DND-41 (cell line): ENCODE data around the gene ADPRHL1.

Source experiments
- ATAC-seq: fragments of 200-7000 bp; cut with Tn5 transposase; 3 replicates; pipeline ENCODE4 v1.9.1; 2021; ENCODE audit warnings: low read depth; ENCODE audit not compliant: insufficient read depth
- DNase-seq: peaks from one replicate; pipeline ENCODE4 v3.0.0-alpha.2; 2020
- H2AFZ ChIP-seq: 2 replicates; pipeline ENCODE4 v1.6.0; 2012; ENCODE audit warnings: low read depth, low read length
- H3K27ac ChIP-seq: 2 replicates; pipeline ENCODE4 v1.5.1; 2012; ENCODE audit warnings: low read length, inconsistent platforms
- H3K27me3 ChIP-seq: fragments of 200-600 bp; sonication (generic); 2 replicates; pipeline ENCODE4 v1.6.0; 2012; ENCODE audit warnings: low read length, mild to moderate bottlenecking, inconsistent platforms; ENCODE audit not compliant: insufficient read depth, poor library complexity
- H3K36me3 ChIP-seq: 2 replicates; pipeline ENCODE4 v1.5.1; 2012; ENCODE audit warnings: low read length, inconsistent platforms; ENCODE audit not compliant: insufficient read depth
- H3K4me1 ChIP-seq: 2 replicates; pipeline ENCODE4 v1.5.1; 2012; ENCODE audit warnings: mild to moderate bottlenecking, low read length; ENCODE audit not compliant: insufficient read depth
- H3K4me2 ChIP-seq: 2 replicates; pipeline ENCODE4 v1.6.0; 2012; ENCODE audit warnings: mild to moderate bottlenecking, moderate library complexity, low read length, inconsistent platforms; ENCODE audit not compliant: insufficient read depth
- H3K4me3 ChIP-seq, 2 experiments: fragments of 200-600 bp in 1 of 2; shearing (Covaris generic) in 1 of 2; 2 replicates each; pipeline ENCODE4 v1.5.1; 2012 to 2016; ENCODE audit warnings: inconsistent platforms in 2 of 2, low read length in 2 of 2, mild to moderate bottlenecking in 2 of 2, low read depth in 1 of 2, moderate library complexity in 1 of 2
- H3K79me2 ChIP-seq: 2 replicates; pipeline ENCODE4 v1.6.0; 2012; ENCODE audit warnings: low read length, inconsistent platforms; ENCODE audit not compliant: insufficient read depth
- H3K9ac ChIP-seq: 2 replicates; pipeline ENCODE4 v1.6.0; 2012; ENCODE audit warnings: low read depth, mild to moderate bottlenecking, inconsistent platforms, low read length, moderate library complexity
- H3K9me3 ChIP-seq: 2 replicates; pipeline ENCODE4 v1.5.1; 2012; ENCODE audit warnings: low read length, moderate library complexity, mild to moderate bottlenecking, inconsistent platforms; ENCODE audit not compliant: insufficient read depth, severe bottlenecking
- H4K20me1 ChIP-seq: 2 replicates; pipeline ENCODE4 v1.6.0; 2012; ENCODE audit warnings: low read length; ENCODE audit not compliant: insufficient read depth
- EZH2 ChIP-seq: IDR thresholded peaks from 3 replicates; pipeline ENCODE4 v1.6.1; 2012; ENCODE audit warnings: borderline replicate concordance, low read depth, mild to moderate bottlenecking, moderate library complexity, low read length, inconsistent platforms; ENCODE audit not compliant: severe bottlenecking
- TF ChIP-seq, protein P1 (sequence below): IDR thresholded peaks from 2 replicates; pipeline ENCODE4 v1.5.1; 2012; ENCODE audit warnings: borderline replicate concordance, low read length, moderate library complexity, mild to moderate bottlenecking; ENCODE audit not compliant: poor library complexity, severe bottlenecking; ENCODE audit errors: extremely low read depth

Gene ADPRHL1

GRCh38 chr13:113415825-113416224 lies 37.5 kb downstream of the ADPRHL1 start:
- DNase-seq (no peak), ATAC-seq (no peak)
- Histone ChIP-seq H3K4me1 (no peaks in the 10 kb centered on the region), H3K79me2 (no peaks in the 10 kb centered on the region), H3K27ac (no peak overlapping the region), H2AFZ (no peak overlapping the region), H4K20me1 (peaks cover 10% of the 10 kb centered on the region; the same call in 1 of the 2 replicates), H3K9me3 (no peaks in the 10 kb centered on the region), H3K27me3 (peaks cover 3% of the 10 kb centered on the region), H3K4me2 (no peak overlapping the region), H3K36me3 (no peaks in the 10 kb centered on the region), H3K9ac (no peak overlapping the region), H3K4me3 (no peak overlapping the region)
- TF ChIP-seq, protein P1, sequence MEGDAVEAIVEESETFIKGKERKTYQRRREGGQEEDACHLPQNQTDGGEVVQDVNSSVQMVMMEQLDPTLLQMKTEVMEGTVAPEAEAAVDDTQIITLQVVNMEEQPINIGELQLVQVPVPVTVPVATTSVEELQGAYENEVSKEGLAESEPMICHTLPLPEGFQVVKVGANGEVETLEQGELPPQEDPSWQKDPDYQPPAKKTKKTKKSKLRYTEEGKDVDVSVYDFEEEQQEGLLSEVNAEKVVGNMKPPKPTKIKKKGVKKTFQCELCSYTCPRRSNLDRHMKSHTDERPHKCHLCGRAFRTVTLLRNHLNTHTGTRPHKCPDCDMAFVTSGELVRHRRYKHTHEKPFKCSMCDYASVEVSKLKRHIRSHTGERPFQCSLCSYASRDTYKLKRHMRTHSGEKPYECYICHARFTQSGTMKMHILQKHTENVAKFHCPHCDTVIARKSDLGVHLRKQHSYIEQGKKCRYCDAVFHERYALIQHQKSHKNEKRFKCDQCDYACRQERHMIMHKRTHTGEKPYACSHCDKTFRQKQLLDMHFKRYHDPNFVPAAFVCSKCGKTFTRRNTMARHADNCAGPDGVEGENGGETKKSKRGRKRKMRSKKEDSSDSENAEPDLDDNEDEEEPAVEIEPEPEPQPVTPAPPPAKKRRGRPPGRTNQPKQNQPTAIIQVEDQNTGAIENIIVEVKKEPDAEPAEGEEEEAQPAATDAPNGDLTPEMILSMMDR, result no peak
- no peak for TF ChIP-seq EZH2

DNA sequence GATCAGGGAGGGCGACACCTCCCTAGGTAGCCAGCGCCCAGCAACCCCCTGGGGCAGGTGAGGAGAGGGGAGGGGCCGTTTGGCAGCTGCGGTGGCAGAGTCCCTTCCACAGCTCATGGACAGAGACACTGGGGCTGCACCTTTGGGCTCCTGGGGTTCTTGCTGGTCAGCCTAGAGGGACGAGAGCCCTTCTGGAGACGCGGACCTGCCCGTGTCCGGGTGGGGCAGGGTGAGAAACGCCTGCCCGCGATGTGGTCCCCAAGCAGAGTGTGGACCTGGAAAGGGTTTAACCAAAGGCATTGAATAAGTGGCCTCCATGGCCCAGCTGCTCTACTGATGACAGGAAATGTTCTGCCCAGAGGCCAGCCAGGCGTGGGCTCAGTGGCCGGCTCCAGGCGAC lies 38.3 kb downstream of the ADPRHL1 start:
- H3K27me3 ChIP-seq, result peaks cover 3% of the 10 kb centered on the region
- TF ChIP-seq, protein P1, result no peak
- TF ChIP-seq EZH2, result no peak

GRCh38 chr13:113414335-113414734 lies 39.0 kb downstream of the ADPRHL1 start:
- no peak for ATAC-seq
- H3K4me2 ChIP-seq, result no peak overlapping the region

More for the DNA sequence above, 38.3 kb downstream of the ADPRHL1 start:
- H3K9me3 ChIP-seq, result no peaks in the 10 kb centered on the region
- no peak overlapping the region for H3K4me2 ChIP-seq
- no peak overlapping the region for H3K27ac ChIP-seq
- H4K20me1 ChIP-seq, result peaks cover 7% of the 10 kb centered on the region; the same call in 1 of the 2 replicates
- DNase-seq (no peak), ATAC-seq (no peak)
- H3K79me2 ChIP-seq, result no peaks in the 10 kb centered on the region
- H3K4me1 ChIP-seq, result no peaks in the 10 kb centered on the region
- no peak overlapping the region for H3K9ac ChIP-seq
- no peaks in the 10 kb centered on the region for H3K36me3 ChIP-seq
- no peak overlapping the region for H3K4me3 ChIP-seq
- no peak overlapping the region for H2AFZ ChIP-seq

More at GRCh38 chr13:113414335-113414734, 39.0 kb downstream of the ADPRHL1 start:
- H3K4me3 ChIP-seq, result no peak overlapping the region
- no peaks in the 10 kb centered on the region for H3K9me3 ChIP-seq
- H3K36me3 ChIP-seq, result no peaks in the 10 kb centered on the region
- DNase-seq, result no peak
- TF ChIP-seq, protein P1, result no peak
- TF ChIP-seq EZH2, result no peak
- no peaks in the 10 kb centered on the region for H3K79me2 ChIP-seq
- H3K9ac ChIP-seq, result no peak overlapping the region
- no peak overlapping the region for H3K27ac ChIP-seq
- peaks cover 3% of the 10 kb centered on the region for H3K27me3 ChIP-seq
- H2AFZ ChIP-seq, result no peak overlapping the region
- H3K4me1 ChIP-seq, result no peaks in the 10 kb centered on the region
- peaks cover 3% of the 10 kb centered on the region; the same call in 1 of the 2 replicates for H4K20me1 ChIP-seq
